ENCODE data around the gene BRD7.
"Not testable (repeated sequence)": the region's sequence is repeated elsewhere in the genome, so short reads cannot be mapped to it uniquely, and the experiment has no call there.

The BRD7 gene

DNA sequence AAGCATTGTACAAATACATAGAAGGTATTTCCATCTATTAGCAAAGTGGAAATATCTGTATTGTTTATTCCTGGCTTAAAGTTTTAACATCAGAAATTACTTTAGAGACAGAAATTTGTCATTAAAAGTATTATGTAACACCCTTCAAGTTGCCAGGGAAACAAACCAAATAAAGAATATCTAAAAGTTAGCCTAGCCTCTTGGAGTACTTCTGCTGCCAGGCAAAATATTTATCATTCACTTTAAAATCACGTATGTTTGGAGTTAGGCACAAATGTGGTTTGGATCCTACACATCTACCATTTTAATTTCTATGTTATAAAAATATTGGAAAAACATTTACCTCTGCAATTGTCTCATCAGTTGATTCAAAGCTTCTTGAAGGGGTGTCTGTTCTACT lies 14.7 kb downstream of the BRD7 start:
- no peak for DNase-seq

DNA sequence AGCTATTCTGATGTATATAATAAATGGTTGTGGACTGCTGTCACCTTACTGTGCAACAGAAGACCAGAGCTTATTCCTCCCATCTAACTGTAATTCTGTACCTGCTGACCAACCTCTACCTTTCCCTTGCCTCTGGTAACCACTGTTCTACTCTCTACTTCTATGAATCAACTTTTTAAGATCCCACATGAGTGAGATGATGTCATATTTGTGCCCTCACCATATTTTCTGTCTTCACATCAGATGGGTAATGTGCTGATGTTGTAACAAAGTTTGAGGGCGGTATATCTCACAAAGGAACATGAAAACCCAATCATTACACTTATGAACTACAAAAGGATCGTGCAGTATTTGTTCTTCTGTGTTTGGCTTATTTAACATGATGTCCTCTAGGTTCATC lies 16.8 kb downstream of the BRD7 start:
- no peak for DNase-seq

DNA sequence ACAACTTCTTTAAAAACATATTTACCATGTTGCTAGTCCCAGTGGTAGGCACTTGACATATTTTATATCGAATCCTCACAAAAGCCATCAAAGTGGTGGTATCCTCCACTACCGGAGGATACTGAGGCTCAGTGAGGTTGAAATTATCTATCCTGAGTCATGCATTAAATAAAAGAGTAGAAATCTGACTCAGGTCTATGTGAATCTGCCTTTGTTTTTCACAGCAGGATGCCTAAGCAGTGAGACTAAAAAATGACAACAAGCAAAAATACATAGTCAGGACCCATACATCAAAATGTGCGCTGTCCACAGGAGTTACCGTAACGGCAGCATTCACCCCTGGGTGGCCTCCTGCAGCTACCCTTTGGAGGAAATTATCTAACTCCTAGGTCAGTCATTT lies 17.7 kb downstream of the BRD7 start:
- DNase-seq = no peak

DNA sequence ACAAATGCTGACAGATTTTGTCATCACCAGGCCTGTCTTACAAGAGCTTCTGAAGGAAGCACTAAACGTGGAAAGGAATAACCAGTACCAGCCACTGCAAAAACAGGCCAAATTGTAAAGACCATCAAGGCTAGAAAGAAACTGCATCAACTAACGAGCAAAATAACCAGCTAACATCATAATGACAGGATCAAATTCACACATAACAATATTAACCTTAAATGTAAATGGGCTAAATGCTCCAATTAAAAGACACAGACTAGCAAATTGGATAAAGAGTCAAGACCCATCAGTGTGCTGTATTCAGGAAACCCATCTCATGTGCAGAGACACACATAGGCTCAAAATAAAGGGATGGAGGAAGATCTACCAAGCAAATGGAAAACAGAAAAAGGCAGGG lies 23.6 kb downstream of the BRD7 start:
- not testable (repeated sequence) for DNase-seq

DNA sequence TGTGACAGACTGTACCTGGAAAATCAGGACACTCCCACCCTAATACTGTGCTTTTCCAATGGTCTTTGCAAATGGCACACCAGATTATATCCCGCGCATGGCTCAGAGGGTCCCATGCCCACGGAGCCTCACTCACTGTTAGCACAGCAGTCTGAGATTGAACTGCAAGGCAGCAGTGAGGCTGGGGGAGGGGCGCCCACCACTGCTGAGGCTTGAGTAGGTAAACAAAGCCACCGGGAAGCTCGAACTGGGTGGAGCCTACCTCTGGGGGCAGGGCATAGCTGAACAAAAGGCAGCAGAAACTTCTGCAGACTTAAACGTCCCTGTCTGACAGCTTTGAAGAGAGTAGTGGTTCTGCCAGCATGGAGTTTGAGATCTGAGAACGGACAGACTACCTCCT lies 25.2 kb downstream of the BRD7 start:
- not testable (repeated sequence) for DNase-seq

DNA sequence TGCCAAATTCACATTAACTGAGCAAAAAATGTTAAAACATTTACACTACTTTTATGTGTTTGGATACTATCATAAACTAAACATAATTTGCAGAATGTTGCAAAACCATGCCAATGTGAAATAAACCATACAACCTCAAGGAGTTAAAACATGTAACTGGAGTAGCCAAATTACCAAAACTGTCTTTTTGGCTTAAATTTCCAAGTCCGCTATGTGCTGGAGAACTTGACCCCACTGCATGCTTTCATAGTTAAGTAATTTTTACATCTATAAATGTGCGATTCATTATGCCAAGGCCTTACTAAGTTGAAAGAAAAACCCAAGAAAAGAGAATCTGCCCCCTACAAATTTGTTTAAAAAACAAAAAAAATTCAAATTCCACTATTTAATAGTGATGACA lies 28.2 kb downstream of the BRD7 start:
- no peak for DNase-seq

DNA sequence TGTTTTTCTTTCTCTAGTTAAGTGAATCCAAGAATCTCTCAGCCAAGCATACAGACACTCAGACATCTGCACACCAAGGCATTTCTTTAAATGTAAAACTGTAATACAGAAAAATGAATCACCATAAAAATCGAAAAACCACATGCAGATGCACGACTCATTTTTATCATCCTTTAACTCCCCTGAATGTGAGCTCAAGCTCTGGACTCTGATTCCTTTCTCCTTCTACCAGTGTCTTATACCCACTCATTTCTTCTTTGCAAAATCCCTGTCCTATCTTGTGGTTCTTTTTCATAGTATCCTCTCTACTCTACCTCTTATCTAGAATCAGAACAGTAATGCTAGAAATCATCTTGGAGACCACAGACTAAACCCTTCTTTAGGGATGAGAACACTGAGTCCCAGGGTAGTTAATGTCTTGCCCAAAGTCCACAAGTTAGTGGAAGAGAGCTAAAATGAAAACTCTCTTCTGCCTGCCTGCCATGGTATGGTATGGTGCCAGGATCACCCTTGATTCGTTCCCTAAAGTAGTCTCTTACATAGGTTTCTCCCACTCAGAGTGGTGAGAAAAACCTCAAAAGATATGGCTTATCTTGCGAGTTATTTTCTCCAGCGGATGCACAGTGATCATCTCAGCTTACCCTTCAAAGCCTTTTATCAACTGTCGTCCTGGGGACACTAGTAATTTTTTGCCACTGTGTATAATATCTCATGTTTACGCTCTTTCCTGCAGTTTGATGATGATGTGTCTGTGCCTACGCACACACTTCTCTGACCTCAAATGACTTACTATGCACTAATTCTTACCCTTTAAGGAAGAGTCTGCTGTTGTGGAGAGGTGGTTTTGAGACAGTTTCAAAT lies 30.2 kb downstream of the BRD7 start:
- DNase-seq = no peak

DNA sequence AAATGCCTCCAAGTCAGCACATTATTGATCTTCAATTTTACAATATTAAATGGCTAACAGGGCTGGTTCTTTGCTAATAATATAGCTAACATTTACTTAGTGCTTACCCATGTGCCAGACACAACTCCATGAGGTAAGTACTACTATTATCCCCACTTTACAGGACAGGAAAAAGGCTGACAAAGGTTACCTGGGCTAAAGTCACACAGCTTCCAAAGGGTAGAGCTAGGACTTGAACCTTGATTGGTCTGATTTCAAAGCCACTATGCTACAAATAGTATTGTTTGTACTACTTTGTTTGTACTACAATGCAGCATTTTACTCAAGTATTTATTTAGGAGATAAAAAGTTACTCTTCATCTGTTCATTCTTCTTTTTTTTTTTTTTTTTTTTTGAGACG lies 31.9 kb downstream of the BRD7 start:
- DNase-seq = no peak

DNA sequence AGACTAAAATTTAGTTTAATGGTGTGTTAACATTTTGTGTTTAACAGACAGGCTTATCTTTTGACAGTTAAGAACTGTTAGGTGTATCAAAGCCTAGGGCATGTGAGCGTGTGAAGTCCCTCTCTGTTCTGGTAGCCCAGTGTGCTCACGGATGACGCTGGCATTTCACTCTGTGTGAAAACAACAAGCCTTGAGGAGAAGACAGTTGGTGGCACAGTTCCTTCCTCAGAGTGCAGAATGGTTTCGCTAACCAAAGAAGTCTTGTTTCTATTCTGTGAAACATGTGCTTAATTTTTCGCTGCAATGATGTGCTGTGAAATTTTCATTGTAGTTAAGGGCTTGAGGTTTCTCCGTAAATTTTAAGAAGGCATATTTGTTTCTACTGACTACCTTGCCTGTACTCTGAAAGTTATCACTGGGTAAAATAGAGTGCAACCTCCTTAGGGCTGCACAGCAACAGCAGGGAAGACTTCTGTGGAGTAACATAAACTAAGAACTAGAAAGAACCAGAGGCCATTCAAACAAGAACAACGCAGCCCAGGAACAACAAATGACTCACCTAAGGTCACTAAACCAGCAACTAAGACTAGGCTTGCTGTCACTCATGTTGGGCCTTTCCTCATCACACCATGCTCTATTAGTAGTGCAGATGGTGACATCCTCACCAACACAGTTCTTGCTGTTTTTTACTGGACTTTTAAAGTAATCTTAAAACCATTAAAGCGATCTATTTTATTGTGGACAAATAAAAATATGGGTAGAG lies 33.4 kb downstream of the BRD7 start:
- DNase-seq = no peak

DNA sequence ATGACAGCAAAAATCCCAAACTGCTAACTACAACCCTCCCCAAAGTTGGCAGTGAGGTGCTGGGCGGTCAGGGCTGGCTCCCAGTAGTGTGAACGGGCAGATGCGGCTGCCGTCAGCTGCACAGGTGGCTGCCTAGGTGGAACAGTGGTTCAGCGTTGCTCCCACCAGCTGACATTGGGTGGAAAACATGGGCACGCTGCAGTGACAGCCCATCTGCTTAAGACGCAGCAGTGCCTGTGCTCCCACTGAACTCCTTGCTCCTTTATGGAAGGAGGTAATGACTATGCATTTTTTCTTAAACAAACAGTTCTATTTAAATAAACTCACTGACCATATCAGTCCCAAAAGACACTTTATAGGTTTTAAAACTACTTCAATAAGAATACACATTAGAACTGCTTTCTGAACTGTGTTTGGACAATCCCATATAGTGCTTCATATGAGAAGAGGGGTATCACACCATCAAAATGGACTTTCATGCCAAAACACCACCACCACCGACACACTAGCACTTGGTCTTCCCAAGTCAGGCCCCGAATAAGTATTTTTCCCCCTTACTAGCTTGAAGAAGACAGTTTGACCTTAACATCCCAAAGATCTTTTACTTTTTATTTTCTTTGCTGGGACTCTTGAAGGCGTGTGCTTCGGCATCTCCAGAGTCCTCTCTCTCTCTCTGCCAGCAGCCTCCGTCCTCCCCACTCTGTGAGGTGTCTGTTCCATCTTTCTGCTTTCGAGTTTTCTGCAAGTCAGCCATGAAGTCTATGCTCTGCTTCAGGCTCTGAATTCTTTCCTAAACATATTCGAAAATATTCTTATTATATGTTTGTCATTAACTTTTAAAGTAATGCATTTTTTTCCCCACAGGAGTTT lies 34.4 kb downstream of the BRD7 start:
- DNase-seq = no peak

DNA sequence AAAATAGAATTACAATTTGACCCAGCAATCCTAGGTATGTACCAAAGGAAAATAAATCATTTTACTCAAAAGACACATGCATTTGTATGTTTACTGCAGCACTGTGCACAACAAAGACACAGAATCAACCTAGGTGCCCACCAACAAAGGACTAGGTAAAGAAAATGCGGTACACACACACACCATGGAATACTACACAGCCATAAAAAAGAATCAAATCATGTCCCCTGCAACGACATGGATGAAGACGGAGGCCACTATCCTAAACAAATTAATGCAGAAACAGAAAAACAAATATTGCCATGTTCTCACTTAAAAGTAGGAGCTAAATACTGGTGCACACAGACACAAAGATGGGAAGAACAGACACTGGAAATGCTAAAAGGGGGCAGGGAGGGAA lies 36.2 kb downstream of the BRD7 start:
- DNase-seq = no peak

DNA sequence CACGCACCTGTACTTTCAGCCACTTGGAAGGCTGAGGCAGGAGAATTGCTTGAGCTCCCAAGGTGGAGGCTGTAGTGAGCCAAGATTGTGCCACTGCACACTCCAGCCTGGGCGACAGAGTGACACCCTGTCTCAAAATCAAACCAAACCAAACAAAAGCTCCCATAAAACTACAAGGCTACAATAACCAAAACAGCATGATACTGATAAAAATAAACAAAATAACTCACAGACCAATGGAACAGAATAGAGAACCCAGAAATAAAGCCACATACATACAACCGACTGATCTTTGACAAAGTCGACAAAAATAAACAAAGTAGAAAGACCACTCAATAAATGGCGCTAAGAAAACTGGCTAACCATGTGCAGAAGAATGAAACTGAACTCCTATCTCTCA lies 37.2 kb downstream of the BRD7 start:
- DNase-seq = no peak

DNA sequence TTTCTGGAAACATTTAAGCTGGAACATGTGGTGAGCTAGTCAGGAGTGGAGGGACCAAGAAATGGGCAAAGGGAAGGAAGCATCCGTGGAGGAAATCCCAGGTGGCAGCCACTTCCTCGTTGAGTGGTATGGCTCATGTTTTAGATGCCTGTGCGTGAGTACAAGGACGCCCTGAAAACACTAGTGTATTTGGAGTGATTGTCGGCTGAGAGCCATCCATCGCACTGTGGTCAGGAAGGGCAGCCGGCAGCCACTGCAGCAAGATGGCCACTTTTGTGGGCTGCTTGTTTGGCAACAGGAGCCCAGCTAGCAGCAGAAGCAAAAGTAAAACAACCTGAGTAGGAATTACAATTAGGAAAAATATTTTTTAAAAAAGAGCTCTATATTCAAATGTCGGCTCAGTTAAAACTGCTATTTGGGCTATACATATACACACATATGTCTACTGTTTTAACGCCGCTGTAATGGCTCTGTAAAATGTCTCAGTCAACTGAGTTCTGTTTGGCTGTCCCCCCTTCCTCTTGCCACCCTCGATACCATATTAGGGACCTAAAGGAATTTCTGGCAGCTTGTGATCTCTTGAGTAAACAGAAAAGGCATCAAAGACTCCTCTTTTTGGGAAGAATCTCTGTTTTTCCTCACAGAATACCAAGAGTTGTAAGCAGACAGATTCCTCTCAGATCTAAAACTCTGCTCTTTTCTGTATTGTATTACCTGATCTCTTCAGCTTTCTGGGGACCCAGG lies 39.2 kb downstream of the BRD7 start:
- no peak for DNase-seq

DNA sequence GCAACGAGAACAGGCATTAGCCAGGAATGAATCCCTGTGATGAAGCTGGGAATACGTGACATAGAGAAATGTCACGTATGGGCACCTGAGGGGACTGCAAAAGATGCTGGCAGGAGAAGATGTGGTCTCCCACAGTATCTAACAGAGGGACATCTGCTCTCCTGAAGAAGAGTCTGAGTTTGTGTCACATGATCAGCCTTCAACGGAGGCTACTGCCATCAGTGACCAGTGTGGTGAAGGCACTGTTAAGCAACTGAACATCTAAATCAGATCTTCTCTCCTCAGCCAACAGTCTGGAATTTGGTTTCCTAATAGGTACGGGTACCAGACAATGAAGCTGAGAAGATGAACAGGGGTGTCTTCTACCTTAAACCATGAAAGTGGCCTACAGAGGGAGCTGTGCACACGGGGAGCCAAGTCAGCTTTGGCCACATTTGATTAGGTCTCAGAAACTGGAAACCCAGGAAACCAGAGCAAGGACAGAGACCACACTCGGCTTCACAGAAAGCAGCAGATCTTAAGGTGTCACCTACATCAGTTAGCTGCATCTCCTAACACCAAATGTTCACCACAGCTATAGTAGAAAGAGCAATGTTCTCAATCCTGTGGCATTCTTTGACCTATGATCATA lies 41.8 kb downstream of the BRD7 start:
- no peak for DNase-seq

DNA sequence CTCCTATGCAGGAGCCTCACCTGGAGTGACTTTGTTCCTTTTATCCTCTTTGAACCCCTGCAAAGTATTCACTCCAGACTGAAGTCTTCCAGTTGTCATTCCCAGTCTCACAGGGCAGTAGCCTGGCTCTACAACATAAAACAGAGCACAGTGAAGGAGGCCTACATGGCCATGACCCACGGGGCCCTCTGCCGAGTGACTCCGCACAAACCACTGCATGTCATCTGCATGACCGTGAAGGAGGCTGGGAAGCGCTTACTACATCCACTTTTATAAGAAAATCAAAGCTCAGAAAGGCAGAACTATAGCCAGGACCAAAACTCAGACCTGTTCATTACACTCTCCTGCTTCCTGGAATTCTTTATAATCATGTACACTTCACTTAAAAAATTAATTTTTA lies 42.5 kb downstream of the BRD7 start:
- DNase-seq = no peak

DNA sequence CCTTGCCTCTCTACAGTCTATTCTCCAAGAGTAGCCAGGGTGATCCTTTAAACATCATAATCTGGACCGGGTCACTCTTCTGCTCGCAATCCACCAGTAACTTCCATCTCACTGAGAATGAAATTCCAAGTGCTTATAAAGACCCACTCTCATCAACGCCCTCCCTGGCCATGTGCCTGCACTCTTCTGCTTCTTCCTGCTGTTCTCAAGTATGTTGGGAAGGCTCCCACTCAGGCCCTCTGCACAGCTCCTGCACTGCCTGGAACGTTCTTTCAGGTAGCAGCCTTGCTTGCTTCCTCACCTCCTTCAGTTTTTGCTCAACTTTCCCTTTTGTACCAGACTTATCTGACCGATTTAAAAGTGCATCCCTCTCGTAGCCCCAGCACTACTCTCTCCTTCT lies 44.4 kb downstream of the BRD7 start:
- no peak for DNase-seq

DNA sequence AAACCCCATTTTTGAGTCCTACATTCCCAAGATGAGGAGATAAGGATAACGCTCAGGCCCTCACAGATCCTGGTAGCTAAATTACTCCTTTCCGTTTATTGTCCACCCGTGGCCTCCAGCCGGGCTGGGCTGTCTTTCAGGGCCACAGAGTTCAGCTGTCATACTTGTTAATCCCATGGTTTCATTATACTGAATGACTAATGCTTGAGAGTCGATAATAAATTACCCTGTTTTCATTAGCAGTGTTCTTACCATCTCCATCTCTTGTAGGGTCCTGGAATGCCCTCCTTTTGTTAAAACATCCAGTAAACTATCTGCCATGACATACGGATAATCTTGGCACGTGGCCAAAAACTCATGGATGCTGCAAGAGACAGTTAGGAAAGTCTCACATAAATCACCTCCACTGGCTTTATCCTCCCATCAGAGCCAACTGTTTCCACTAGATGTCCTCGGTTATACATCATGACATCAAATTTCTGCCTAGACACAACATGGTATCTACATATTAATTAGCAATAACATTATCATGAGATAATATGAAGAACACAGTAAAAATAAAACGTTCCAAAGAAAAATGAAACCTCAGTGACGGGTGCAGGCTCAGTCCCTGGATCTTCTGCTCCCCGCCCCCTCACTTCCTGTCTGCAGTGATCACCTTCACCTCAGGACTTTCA lies 45.3 kb downstream of the BRD7 start:
- DNase-seq = no peak

DNA sequence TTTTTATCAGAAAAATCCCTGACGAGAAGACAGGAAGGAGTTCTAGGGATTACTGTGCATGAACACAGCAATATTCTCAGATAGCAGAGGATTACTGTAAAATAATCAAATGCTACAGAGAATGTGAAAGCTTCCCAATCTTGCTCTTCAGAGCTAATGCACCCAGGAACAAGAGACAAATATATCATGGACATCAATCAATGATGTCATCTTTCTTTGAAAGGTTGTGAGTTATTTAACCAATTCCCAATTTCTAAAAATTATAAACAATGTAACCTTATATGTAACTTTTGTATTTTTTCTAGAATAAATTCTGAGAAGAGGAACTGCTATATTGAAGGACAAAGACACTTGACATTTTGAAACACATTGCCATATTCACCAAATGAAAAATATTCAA lies 46.5 kb downstream of the BRD7 start:
- DNase-seq = no peak

DNA sequence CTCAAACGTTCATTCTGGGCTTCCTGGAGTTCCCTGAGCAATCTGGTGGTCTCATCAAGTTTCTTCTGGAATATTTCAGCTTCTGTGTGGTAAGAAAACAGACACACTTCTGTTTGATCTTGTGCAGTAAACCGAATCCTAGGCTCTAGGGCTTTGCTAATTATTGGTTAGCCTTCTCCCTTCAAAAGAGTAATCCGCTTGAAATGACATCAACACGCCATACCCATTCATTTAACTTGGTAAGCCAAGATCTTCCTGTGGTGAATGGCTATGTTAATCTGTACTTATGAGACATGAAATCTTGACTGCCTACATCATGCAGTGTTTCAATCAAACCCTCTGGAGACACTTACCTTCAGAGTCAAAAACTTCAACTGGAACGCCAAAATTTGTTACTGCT lies 48.5 kb downstream of the BRD7 start:
- DNase-seq = no peak

DNA sequence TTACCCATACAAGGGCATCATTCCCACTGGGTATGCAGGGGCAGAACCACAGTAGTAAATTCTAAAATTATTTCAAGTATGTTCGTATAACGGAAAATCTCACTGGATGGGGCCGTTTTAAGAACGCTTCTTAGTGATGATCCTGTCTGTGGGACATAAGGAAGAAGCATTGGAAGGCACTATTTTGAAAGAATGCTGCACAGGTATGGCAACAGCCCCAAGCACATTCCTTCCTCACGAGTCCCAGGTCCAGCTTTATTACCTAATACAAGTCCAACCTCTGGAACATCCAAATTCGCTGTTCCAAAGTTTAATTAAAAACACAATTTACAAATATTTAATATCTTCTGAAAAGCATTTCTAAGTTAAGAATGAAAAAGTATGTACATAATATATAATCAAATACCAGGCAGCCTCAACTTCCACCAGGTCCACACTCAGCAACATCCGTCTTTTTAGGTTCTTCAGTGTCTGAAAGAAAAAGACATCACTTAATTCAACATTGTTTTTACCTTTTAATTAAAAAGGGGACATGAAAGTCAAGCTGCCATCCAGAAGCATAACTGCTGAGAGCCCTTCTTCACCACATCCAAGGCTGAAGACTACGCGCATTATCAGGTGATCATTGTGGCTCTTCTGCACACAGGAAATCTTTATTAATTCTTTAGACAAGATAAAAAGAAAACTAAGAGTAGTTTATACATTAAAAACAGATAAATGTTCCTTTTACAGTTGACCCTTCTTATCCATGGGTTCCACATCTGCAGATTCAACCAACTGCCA lies 49.8 kb downstream of the BRD7 start:
- no peak for DNase-seq
